ENCODE results near the gene CCDC8. TPM values are rescaled to one million over a fixed set of nuclear protein-coding genes. Genes with fewer than 3 reads are reported as not detected.

Gene CCDC8
- polyA plus RNA-seq, 1 experiment: 9.2 TPM

DNA sequence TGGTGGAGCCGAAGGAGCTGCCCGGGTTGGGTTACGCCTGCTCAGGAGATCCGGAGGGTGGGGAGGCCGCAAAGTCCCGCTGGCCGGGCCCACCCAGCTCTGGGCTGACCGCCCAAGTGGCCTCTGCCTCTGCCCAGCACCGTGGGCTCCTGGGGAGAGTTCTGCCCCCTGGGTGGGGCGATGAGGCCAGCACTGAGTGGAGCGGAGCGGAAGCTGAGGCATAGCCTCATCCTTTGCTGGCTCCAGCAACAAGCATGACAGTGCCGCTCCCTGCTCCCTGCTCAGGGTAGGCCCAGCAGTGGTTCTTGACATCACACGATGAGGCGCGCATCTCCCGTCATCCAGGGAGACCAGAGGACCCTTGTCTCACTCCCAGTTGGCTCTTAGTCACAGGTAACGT lies 22.5 kb downstream of the CCDC8 start:
- ChIA-PET POLR2A (interaction anchor here (0.6 to 0.7 kb wide), 2 partner anchors 18 to 26 kb away, joined by 3 read pairs; no protein-coding TSS in a partner anchor), CTCF (no interaction called here)
- TF ChIP-seq, protein P1, sequence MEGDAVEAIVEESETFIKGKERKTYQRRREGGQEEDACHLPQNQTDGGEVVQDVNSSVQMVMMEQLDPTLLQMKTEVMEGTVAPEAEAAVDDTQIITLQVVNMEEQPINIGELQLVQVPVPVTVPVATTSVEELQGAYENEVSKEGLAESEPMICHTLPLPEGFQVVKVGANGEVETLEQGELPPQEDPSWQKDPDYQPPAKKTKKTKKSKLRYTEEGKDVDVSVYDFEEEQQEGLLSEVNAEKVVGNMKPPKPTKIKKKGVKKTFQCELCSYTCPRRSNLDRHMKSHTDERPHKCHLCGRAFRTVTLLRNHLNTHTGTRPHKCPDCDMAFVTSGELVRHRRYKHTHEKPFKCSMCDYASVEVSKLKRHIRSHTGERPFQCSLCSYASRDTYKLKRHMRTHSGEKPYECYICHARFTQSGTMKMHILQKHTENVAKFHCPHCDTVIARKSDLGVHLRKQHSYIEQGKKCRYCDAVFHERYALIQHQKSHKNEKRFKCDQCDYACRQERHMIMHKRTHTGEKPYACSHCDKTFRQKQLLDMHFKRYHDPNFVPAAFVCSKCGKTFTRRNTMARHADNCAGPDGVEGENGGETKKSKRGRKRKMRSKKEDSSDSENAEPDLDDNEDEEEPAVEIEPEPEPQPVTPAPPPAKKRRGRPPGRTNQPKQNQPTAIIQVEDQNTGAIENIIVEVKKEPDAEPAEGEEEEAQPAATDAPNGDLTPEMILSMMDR (IDR thresholded peaks at IDR 0.05; ENCODE audit: low read depth, low read length): no peak
- Histone ChIP-seq H3K4me3 (ENCODE audit: low read depth, low read length) (no peak overlapping the region), H3K27me3 (ENCODE audit: control insufficient read depth, insufficient read depth, low read length) (no peaks in the 10 kb centered on the region), H3K27ac (ENCODE audit: low read depth, low read length) (no peak overlapping the region), H3K9me3 (ENCODE audit: control insufficient read depth, insufficient read depth, low read length) (peaks cover 27% of the 10 kb centered on the region)
- no peak for DNase-seq (ENCODE audit: low read depth, low spot score)

DNA sequence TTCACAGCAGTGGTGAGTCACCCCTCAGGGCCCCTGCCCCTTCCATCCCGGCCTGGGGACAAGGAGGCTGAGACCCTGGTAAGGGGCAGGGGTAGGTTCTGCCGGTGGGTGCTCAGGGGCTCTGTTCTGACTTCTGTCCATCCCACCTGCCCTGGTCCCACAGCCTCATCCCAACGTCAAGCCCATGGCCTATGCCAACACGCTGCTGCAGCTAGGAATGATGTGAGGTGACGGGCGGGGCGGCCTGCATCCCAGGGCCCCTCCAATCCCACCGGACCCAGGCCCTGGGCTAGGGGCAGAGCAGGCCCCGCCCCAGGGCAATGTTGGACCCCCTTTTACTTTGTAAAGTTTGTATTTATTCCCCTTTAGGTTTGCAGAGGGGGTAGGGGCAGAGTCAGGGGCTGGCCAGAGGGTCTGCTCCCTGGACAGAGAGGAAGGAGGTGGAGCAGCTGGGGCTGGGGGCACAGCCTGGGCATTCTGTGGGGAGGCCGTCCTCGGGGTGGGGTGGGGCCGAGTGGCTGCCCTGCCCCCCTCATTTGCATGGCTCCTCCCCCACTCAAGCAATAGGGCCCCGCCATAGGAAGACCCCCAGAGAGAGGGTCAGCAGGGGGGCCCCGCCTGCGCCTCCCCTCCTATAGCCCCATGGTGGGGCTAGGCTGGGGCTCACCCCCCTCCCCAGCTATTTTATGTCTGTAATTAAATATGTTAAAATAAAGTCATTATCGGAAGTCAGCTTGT lies 23.1 kb downstream of the CCDC8 start:
- ChIA-PET CTCF (no interaction called here), POLR2A (interaction anchor here (0.6 to 0.7 kb wide), 2 partner anchors 18 to 26 kb away, joined by 3 read pairs; no protein-coding TSS in a partner anchor)
- Histone ChIP-seq H3K9me3 (ENCODE audit: control insufficient read depth, insufficient read depth, low read length) (peaks cover 27% of the 10 kb centered on the region), H3K4me3 (ENCODE audit: low read depth, low read length) (no peak overlapping the region), H3K27me3 (ENCODE audit: control insufficient read depth, insufficient read depth, low read length) (no peaks in the 10 kb centered on the region), H3K27ac (ENCODE audit: low read depth, low read length) (no peak overlapping the region)
- TF ChIP-seq, protein P1 (IDR thresholded peaks at IDR 0.05; ENCODE audit: low read depth, low read length): no peak
- DNase-seq (ENCODE audit: low read depth, low spot score): no peak

DNA sequence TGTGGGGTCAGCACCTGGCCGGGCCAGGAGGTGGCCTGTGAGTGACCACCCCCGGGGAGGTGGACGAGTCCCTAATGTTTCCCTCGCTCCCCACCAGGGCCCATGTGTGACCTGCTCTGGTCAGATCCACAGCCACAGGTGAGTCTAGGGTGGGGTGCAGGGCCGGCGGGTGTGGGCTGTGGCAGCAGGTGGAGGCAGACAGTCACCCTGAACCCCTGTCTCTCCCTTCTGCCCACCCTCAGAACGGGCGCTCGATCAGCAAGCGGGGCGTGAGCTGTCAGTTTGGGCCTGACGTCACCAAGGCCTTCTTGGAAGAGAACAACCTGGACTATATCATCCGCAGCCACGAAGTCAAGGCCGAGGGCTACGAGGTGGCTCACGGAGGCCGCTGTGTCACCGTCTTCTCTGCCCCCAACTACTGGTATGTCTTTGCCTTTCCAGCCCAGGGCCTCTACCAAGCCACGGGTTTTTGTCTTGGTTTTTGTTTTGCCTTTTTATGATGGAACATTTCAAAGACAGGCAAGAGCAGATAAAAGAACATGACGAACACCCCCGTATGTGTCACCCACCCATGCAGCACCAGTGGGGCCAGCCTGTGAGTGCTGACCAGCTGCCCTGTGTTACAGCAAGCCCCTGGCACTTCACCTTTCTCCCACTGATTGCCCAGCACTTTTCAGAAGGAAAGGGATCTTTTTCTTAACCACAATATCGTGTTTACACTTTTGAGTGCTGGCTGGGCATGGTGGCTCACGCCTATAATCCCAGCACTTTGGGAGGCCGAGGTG lies 24.9 kb downstream of the CCDC8 start:
- H3K27ac ChIP-seq (ENCODE audit: low read depth, low read length): no peak overlapping the region
- H3K9me3 ChIP-seq (ENCODE audit: control insufficient read depth, insufficient read depth, low read length): peaks cover 27% of the 10 kb centered on the region
- TF ChIP-seq, protein P1 (IDR thresholded peaks at IDR 0.05; ENCODE audit: low read depth, low read length): no peak
- no peaks in the 10 kb centered on the region for H3K27me3 ChIP-seq (ENCODE audit: control insufficient read depth, insufficient read depth, low read length)
- no peak overlapping the region for H3K4me3 ChIP-seq (ENCODE audit: low read depth, low read length)
- CTCF ChIA-PET: interaction anchor here (0.6 to 0.7 kb wide), 2 partner anchors 71 to 154 kb away, joined by 3 to 4 read pairs; no protein-coding TSS in a partner anchor
- DNase-seq (ENCODE audit: low read depth, low spot score): no peak
- POLR2A ChIA-PET: interaction anchor here (0.5 to 0.7 kb wide), 2 partner anchors 59 to 113 kb away, joined by 4 to 5 read pairs; no protein-coding TSS in a partner anchor

DNA sequence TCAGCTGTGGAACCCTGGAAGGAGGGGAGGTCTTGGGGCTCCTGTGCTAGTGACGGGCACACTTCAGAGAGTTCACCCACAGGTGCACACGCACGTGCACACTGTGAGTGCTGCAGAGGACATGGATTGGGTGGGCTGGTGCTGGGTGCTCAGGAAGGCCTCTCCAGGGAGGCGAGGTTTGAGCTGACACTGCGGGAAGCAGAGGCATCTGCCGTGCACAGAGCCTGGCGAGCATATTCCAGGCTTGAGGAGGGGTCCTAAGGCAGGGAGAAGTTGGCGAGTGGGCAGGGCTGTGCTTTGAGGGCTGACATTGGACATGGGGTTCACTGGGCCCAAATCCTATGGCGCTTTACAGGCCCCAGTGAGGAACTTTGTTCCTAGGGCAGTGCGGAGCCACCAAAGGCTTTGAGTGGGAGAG lies 25.6 kb downstream of the CCDC8 start:
- POLR2A ChIA-PET: no interaction called here
- H3K4me3 ChIP-seq (ENCODE audit: low read depth, low read length): no peak overlapping the region

More for the DNA sequence above, 25.6 kb downstream of the CCDC8 start:
- H3K27me3 ChIP-seq (ENCODE audit: control insufficient read depth, insufficient read depth, low read length): no peaks in the 10 kb centered on the region
- CTCF ChIA-PET: interaction anchor here (0.6 to 0.7 kb wide), 3 partner anchors 15 to 154 kb away, joined by 3 to 4 read pairs (median 3); no protein-coding TSS in a partner anchor
- TF ChIP-seq, protein P1 (IDR thresholded peaks at IDR 0.05; ENCODE audit: low read depth, low read length): no peak
- DNase-seq (ENCODE audit: low read depth, low spot score): no peak
- no peak overlapping the region for H3K27ac ChIP-seq (ENCODE audit: low read depth, low read length)
- H3K9me3 ChIP-seq (ENCODE audit: control insufficient read depth, insufficient read depth, low read length): peaks cover 27% of the 10 kb centered on the region

Data from AG04450 (cell line).